Measurements from ENCODE around the gene MRPL44. TPM values are rescaled to one million over a fixed set of nuclear protein-coding genes. Genes with fewer than 3 reads are reported as not detected.

MRPL44 gene
- total RNA-seq, 1 donor from 2014 or later = 24.6 TPM

DNA sequence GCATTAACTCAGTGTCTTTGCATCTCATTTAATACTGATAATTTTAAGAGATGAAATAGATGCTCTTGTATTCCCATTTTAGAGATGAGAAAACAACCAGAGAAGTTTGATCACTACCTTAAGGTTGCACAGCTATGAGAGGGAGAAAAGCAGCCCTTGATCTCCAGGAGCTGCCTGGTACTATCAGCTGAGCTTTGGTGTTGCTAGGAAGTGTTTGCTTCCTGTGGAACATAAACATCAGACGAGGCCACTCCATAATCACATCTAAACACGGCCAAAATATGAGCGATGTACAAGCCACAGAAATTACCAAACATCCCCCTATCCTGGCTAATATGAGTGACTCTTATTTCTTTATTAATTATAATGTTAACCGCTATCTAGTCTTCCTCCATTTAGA is 11.5 kb upstream of the MRPL44 start:
- TF ChIP-seq, protein P1, sequence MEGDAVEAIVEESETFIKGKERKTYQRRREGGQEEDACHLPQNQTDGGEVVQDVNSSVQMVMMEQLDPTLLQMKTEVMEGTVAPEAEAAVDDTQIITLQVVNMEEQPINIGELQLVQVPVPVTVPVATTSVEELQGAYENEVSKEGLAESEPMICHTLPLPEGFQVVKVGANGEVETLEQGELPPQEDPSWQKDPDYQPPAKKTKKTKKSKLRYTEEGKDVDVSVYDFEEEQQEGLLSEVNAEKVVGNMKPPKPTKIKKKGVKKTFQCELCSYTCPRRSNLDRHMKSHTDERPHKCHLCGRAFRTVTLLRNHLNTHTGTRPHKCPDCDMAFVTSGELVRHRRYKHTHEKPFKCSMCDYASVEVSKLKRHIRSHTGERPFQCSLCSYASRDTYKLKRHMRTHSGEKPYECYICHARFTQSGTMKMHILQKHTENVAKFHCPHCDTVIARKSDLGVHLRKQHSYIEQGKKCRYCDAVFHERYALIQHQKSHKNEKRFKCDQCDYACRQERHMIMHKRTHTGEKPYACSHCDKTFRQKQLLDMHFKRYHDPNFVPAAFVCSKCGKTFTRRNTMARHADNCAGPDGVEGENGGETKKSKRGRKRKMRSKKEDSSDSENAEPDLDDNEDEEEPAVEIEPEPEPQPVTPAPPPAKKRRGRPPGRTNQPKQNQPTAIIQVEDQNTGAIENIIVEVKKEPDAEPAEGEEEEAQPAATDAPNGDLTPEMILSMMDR (IDR thresholded peaks at IDR 0.05) = no peak
- peaks cover 3% of the 10 kb centered on the region for H3K9me3 Mint-ChIP-seq (ENCODE audit: low read depth)
- H3K27me3 Mint-ChIP-seq (ENCODE audit: low read depth) = no peaks in the 10 kb centered on the region
- no peak for DNase-seq (ENCODE audit: low spot score)
- H3K4me3 Mint-ChIP-seq (ENCODE audit: unreplicated experiment) = no peak overlapping the region
- H3K36me3 Mint-ChIP-seq (ENCODE audit: low read depth) = peaks cover 2% of the 10 kb centered on the region
- H3K4me1 Mint-ChIP-seq (ENCODE audit: low read depth) = peaks cover 28% of the 10 kb centered on the region
- no peak overlapping the region for H3K27ac Mint-ChIP-seq (ENCODE audit: unreplicated experiment)

DNA sequence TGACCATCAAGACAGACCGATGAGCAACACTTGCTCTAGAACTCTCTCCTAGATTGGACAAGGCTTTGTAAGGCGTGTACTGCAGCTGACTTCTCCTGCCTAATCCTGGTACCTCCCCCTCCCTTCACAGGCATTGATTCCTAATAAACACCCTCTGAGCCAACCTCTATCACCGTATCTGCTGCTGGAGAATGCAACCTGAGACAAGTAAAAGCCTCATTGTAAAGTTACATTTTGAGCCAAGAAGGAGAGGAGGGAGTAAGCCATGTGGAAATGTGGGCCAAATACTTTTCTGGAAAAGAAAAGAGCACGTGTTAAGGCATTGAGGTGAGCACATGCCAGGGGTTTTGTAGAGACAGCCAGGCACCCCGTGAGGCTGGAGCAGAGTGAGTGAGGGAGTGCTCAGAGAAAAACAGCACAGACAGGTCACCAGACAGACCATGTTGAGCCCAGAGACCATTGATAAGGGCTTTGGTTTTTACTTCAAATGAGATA is 9.5 kb upstream of the MRPL44 start:
- Mint-ChIP-seq H3K4me3 (ENCODE audit: unreplicated experiment) (no peak overlapping the region), H3K9me3 (ENCODE audit: low read depth) (no peaks in the 10 kb centered on the region), H3K36me3 (ENCODE audit: low read depth) (no peaks in the 10 kb centered on the region), H3K27me3 (ENCODE audit: low read depth) (no peaks in the 10 kb centered on the region), H3K27ac (ENCODE audit: unreplicated experiment) (no peak overlapping the region), H3K4me1 (ENCODE audit: low read depth) (peaks cover 15% of the 10 kb centered on the region)
- TF ChIP-seq, protein P1 (IDR thresholded peaks at IDR 0.05) = no peak
- DNase-seq (ENCODE audit: low spot score) = no peak

DNA sequence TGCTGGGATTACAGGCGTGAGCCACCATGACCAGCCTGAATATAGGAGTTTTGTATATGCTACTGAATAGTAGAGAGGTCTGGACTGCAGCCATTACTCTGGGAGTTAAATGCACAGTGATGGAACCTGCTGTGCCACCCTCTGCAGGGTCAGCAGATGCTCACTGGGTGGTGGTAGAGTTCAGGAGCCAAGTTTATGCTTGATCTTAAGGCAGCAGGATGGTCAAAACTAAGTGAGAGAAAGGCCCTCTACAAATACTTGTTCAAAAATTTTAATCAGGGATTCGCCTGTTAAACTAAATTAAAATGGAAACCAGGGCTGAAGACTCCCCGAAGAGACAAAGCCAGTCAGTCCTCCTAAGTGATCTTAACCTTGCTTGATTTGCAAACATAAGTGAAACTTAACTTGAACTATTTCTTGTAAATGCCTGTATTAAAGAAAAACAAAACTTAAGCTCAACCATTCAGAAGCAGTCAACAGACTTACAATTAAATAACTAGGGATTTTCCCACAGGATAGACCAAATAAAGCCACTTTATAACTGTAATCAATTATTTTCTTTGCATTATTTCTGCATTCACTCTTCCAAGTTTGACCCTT is 7.9 kb upstream of the MRPL44 start:
- H3K4me3 Mint-ChIP-seq (ENCODE audit: unreplicated experiment) = no peak overlapping the region
- no peak overlapping the region for H3K27ac Mint-ChIP-seq (ENCODE audit: unreplicated experiment)
- no peaks in the 10 kb centered on the region for H3K27me3 Mint-ChIP-seq (ENCODE audit: low read depth)
- H3K4me1 Mint-ChIP-seq (ENCODE audit: low read depth) = peaks cover 7% of the 10 kb centered on the region
- H3K36me3 Mint-ChIP-seq (ENCODE audit: low read depth) = no peaks in the 10 kb centered on the region
- H3K9me3 Mint-ChIP-seq (ENCODE audit: low read depth) = no peaks in the 10 kb centered on the region
- TF ChIP-seq, protein P1 (IDR thresholded peaks at IDR 0.05) = no peak
- no peak for DNase-seq (ENCODE audit: low spot score)

DNA sequence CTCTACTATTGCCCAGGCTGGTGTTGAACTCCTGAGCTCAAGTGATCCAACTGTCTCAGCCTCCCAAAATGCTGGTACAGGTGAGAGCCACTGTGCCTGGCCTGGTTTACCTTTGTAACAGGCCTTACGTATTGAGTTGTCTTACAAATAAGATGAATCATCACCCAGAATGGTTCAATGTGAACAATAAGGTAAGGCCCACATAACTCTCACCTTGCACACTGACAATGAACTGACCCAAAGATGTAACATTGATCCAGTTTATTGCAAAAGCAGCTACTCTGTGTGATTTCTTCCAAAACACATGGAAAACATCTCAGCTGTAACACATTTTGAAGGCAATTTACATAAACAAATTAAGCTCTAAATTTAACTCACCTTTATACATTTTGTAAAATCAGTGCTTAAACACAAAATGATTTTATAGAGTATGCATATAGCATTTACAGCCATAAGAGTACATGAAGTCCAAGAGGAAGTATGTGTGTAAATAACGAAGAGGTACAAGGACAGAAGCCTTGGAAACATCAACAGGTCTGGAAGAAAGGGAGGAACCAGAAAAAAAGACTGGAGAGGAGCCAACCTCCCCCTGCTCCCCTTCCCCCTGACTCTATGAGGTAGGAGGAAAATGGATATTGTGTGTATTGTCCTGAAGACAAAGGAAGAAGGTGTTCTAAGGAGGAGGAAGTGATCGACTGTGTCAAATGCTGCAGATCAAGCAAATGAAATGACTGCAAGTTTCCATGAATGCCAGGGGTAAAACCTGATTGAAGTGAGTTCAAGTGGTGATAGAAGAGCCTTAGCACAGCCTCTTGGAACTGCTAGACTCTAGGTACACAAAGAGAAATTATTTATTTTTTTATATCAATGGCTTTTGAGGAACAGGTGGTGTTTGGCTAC is 6.6 kb upstream of the MRPL44 start:
- H3K9me3 Mint-ChIP-seq (ENCODE audit: low read depth) = no peaks in the 10 kb centered on the region
- H3K4me3 Mint-ChIP-seq (ENCODE audit: unreplicated experiment) = no peak overlapping the region
- TF ChIP-seq, protein P1 (IDR thresholded peaks at IDR 0.05) = no peak
- no peaks in the 10 kb centered on the region for H3K27me3 Mint-ChIP-seq (ENCODE audit: low read depth)
- H3K36me3 Mint-ChIP-seq (ENCODE audit: low read depth) = no peaks in the 10 kb centered on the region
- no peak overlapping the region for H3K27ac Mint-ChIP-seq (ENCODE audit: unreplicated experiment)
- peaks cover 5% of the 10 kb centered on the region for H3K4me1 Mint-ChIP-seq (ENCODE audit: low read depth)
- DNase-seq (ENCODE audit: low spot score) = no peak

DNA sequence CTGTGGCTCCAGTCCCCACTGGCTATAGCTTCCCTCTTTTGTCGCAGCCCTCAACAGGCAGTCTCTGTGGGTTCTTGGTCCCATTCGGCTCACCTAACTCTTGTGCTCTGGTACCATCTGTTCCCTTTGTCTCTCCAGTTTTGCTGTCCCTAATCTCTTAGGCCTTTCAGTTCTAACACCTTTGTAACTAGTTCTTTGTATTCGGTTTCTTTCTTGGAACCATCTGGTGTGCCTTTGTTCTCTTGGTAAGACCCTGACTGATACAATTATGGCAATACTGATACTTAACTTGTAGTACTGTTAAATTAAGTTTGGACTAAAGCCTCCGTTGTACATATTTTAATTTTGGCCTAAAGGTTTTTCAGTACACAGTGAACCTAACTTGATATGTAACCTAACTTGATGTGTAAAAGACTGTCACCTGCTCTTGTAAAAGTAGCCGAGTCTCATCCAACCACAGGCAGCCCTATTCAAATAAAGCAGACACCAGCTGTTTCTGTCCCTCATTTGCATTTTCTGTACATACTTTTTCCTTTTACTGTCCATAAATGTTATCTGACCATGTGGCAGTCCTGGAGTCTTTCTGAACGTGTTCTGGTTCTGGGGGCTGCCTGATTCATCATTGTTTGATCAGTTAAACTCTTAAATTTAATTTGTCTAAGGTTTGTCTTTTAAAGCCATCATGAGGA is 4.8 kb upstream of the MRPL44 start:
- no peaks in the 10 kb centered on the region for H3K36me3 Mint-ChIP-seq (ENCODE audit: low read depth)
- H3K9me3 Mint-ChIP-seq (ENCODE audit: low read depth) = no peaks in the 10 kb centered on the region
- H3K4me3 Mint-ChIP-seq (ENCODE audit: unreplicated experiment) = no peak overlapping the region
- peaks cover 11% of the 10 kb centered on the region for H3K4me1 Mint-ChIP-seq (ENCODE audit: low read depth)
- no peak for DNase-seq (ENCODE audit: low spot score)
- TF ChIP-seq, protein P1 (IDR thresholded peaks at IDR 0.05) = no peak
- no peaks in the 10 kb centered on the region for H3K27me3 Mint-ChIP-seq (ENCODE audit: low read depth)
- no peak overlapping the region for H3K27ac Mint-ChIP-seq (ENCODE audit: unreplicated experiment)

Measured in chondrocyte (in vitro differentiated cells).